Stimulated activated CD4-positive, alpha-beta T cell treated with anti-CD3 and anti-CD28 coated beads, Interleukin-4, amount 100 ng/mL, for 48 hours (primary cell): Measurements from ENCODE around the gene FGD5.
"Not testable (repeated sequence)": the region's sequence is repeated elsewhere in the genome, so short reads cannot be mapped to it uniquely, and the experiment has no call there.

Experiments
- DNase-seq, 2 donors: peaks; one replicate each; pipeline ENCODE4 v3.0.0-alpha.2; 2020; ENCODE audit warnings: low read depth in 2 of 2

Gene FGD5

GRCh38 chr3:14806641-14807263, 12.0 kb upstream of the FGD5 start:
- peak in 1 of 2 donors; percentile 11 for DNase-seq

GRCh38 chr3:14808025-14808424, 10.7 kb upstream of the FGD5 start:
- no peak for DNase-seq

DNA sequence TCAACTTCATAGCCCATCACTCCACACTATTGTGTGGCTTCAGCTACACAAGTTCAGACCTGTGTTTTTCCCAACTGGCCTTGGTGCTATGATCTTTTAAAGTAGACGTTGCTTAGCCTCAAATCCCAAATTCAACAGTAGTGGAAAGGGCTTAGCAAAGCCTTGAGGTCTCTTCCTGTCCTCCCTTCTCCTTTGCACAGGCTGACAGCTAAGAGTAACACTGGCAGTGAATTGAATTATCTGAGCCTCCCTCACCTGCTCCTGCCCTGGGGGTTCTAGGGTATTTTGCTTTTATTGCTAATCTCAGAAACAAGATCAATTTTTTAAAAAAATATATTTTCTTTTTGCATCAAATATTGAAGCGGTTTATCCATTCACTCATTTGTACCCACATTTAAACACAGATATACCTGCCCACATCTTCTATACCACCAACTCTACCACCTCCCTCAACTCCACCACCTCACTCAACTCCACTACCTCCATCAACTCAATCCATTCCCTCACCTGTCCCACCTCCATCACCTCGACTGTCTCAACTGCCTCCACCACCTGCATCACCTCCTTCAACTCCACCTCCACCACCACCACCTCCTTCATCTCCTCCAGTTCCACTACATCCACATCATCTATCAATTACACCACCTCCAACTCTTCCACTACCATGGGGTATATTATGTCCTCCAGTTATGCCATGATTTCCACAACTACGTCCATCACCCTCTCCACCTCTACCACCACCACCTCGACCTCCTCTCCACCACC, 10.1 kb upstream of the FGD5 start:
- no peak for DNase-seq

DNA sequence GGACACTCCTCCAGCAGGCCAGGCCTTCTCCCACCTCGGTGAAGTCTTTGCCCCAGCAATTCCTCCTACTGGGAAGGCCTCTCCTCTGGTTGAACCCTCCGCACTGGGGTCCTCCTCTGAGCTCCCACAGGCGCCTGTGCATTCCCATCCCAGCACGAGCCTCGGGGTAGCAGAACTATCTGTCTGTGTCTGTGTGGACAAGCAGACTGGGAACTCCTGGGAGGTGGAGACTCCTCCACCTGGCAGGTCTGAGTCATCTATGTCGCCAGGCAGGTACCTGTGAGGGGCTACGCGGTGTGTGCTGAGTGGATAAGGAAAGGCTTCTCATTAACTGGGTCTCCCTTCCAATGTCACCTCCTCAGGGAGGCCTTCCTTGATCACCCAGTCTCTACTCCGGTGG, 9.2 kb upstream of the FGD5 start:
- not testable (repeated sequence) for DNase-seq

- DNase-seq, result no peak
Observed at GRCh38 chr3:14810070-14810791, 8.5 kb upstream of the FGD5 start.

GRCh38 chr3:14810801-14811661, 7.7 kb upstream of the FGD5 start:
- DNase-seq, result no peak

- DNase-seq, result no peak
Observed at GRCh38 chr3:14811684-14812083, 7.1 kb upstream of the FGD5 start.

DNA sequence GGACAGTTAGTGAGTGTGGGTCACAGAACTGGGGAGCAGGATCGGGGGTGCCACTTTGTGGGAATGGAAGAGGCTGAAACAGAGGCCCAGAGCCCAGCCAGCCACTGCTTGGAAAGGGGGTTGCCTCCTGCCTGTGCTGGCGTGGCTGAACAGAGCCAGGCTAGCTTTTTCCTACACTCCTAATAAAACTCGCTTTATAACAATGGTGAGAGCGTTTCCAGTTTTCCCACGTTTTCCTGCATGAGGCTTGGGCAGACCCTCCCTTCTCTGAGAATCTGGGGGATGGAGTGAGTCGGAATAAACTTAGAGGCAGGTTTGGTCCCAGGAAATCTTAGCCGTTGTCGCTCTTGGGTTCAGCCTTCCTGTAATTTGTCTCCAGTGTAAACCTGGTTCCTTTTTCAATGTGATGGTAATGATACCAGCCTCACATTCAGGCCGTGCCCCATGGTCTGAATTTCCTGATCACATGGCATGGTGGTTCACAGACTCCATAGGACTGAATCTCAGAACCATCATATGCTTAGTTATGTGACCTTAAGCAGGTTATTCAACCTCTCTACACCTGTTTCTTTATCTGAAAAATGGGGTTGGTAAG, 6.5 kb upstream of the FGD5 start:
- no peak for DNase-seq

DNA sequence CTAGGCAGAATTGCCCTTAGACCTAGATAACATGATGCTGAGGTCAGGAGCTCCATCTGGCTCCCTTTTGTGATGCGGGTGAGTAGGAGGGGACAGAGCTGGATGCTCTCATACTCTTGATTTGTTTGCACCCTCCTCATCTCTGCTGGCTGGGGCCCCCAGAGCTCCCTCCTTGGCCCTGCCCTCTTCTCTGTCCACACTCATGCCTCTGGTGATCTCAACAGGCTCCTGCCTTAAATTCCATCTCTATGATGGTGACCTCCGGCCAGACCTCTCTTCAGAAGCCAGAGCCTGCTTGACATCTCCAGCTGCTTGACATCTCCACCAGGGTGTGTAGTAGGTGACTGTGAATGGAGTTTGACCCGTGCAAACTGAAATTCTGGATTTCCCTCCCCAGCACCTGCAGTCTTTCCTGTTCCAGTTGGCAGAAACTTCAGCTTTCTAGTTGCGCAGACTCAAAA, 4.3 kb upstream of the FGD5 start:
- no peak for DNase-seq

DNA sequence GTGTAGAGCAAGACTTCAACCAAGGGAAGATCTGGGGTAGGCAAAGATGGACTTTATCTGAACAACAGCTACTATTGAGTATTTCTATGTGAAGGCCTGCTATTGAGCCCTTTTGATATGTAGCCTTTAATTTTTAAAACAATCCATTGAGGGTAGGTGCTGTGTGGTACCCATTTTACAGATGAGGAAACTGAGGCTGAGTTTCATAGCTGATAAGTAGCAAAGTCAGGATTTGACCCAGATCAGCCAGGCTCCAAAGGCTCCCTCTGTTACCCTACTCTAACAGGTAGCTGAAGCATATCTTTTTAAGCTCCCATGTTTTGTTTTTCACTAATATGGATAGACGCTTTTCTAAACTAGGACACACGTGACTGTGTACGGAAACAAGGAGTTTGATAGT, 2.4 kb upstream of the FGD5 start:
- DNase-seq, result no peak

- no peak for DNase-seq
Observed at GRCh38 chr3:14819671-14820070, 909 bp downstream of the FGD5 start.

DNA sequence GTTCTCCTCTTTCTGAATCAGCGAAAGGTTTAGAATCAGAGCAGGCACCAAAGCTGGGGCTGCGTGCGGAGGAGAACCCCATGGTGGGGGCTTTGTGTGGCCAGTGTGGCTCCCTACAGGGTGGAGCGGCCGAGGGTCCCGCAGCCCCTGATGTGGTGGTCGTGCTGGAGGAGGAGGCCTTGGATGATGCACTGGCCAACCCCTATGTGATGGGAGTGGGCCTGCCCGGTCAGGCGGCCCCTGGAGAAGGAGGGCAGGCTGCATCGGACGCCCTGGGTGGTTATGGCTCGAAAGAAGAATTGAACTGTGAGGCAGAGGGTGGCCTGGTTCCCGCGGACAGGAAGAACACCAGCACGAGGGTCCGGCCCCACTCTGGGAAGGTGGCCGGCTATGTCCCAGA, 1.4 kb downstream of the FGD5 start:
- no peak for DNase-seq

GRCh38 chr3:14821151-14821550, 2.4 kb downstream of the FGD5 start:
- DNase-seq, result no peak

DNA sequence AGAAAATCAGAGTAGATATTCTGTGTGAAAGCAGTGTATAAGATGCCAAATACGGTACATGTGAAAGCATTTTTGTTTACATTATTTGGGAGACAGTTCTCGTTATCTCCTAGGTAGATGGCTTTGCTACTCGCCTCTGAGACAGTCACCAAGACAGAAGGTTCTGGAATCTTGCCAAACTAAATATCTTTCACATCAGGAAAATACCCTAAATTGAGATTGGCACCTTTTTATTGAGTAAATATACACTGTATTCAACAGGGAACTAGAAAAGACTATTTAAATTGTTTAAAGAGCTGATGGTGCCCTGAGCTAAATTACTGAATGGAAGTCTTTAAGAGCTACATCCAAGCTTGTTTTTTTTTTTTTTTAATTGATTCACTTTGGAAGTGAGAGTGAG, 3.4 kb downstream of the FGD5 start:
- DNase-seq, result no peak

- DNase-seq, result no peak
Observed at GRCh38 chr3:14822670-14823390, 4.1 kb downstream of the FGD5 start.

DNA sequence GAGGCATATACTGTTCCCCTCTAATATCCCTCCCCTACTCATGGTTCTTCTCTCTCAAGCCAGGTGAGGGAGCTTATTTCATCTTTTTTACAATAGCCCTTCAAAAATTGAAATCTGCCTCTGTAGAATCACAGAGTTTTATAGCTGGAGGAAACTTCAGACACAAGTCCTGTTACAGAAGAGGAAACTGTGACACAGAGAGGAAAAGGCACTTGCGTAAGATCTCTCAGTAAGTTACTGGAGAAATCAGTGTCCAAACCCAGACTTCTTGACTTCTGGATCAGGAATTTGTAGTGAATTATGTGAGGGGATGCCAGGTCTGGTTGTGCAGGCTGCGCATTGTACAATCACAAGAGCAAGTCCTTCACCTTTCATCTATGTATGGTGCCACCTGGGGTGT, 4.6 kb downstream of the FGD5 start:
- no peak for DNase-seq

DNA sequence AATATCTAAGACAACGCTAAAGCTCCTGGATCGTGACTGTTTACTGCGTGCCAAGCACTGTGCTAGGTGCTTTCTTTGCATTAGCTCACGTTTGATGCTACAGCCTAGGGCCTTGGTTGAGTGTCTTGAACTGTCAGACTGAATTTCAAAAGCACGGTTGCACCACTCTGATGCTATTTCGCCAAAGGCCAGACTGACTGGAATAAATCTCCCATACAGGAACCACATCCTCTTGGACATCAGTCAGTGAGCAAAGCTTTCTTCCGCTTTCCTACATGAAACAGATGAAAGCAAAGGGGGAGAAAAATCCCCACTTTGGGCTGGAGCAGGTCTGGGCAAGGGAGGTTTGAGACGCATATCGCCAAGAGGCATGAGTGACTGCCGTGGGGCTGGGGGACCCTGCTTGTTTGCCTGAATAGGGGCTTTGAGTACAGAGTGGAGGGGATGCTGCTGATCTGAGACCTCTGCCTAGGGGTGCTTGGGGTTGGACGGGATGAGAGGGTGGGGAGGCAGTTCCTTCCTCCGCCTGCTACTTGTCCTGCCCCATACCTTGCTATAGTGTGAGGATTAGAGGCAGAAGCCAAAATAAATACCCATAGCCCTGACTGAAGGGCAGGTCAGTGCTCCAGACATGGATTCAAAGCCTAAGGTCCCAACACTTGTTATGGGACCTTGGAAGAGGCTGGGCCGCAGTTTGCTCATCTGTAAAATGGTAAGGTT, 5.3 kb downstream of the FGD5 start:
- DNase-seq, result no peak

DNA sequence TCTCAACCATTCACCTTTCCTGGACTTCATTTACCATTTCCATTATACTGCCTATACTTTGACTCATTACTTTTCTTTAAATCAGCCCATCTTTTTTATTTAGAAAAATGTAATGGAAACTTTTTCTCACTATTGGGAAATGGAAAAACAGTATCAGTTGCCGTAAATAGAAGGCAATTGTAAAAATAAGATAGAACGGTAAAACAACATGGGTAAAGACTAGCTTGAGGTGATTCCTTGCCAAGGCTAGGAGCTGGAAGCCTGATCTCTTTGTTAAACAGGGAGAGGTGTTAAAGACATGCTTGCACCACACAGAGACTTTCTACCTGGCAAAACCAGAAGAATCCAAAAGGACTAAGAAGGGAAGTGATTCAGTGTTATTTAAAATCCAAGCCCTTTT, 5.9 kb downstream of the FGD5 start:
- DNase-seq, result no peak

DNA sequence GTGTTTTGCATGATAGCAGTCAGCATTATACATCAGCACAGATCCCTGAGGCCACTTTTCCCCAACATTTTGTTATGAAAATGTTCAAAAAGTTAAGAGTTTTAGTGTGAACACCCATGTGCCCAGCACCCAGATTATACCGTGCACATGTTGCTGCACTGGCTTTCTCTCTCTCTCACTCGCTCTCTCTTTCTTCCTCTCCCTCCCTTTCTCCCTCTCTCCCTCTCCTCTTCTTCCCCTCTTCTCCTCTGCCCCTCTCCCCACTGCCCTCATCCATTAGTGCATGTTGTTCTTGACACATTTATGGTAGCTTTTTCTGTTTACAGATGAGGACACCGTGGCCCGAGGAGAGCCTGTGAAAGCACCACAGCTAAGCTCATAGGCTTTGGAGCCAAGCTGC, 7.3 kb downstream of the FGD5 start:
- DNase-seq, result no peak

DNA sequence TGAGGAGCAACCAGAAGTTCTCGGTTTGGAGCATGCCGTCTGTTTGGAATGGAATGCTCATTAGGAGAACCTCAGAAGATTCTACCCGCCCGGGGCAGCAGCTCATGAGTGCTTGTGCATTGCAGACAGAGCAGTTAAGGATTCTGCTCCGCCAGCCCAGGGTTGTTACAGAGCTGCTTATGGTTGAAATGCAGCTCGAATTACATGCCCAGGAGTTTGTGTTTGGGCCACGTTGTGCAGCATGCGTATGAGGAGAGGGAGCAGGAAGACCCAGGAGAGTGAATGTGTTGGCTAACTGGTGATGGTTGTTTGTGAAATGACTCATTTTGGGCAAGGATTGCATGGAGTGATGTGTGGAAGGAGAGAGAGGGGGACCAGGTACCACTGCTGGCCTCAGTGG, 9.0 kb downstream of the FGD5 start:
- DNase-seq, result no peak
